Measurements from ENCODE around the gene UBAC1.

GRCh38 chr9:135974220-135974573 is 13.0 kb upstream of the UBAC1 start:
- TF ChIP-seq GLIS3 (CRISPR knock-in tag; IDR thresholded peaks at IDR 0.05) (no peak), ESRRG (CRISPR knock-in tag; IDR thresholded peaks at IDR 0.05) (no peak), TCF4 (CRISPR knock-in tag; IDR thresholded peaks at IDR 0.05; ENCODE audit: borderline replicate concordance) (no peak), SNAI2 (CRISPR knock-in tag; IDR thresholded peaks at IDR 0.05) (no peak), BACH2 (CRISPR knock-in tag; IDR thresholded peaks at IDR 0.05; ENCODE audit: borderline replicate concordance) (no peak), CREB5 (CRISPR knock-in tag; IDR thresholded peaks at IDR 0.05; ENCODE audit: low read depth) (no peak), TOX (CRISPR knock-in tag; IDR thresholded peaks at IDR 0.05; ENCODE audit: borderline replicate concordance) (no peak), PATZ1 (CRISPR knock-in tag; IDR thresholded peaks at IDR 0.05; ENCODE audit: borderline replicate concordance) (no peak), ZNF565 (CRISPR knock-in tag; conservative IDR thresholded peaks at IDR 0.05; ENCODE audit: low read depth) (no peak), ZC3H10 (CRISPR knock-in tag; IDR thresholded peaks at IDR 0.05) (no peak), ARNTL (CRISPR knock-in tag; IDR thresholded peaks at IDR 0.05; ENCODE audit: borderline replicate concordance, low read depth) (no peak), TSHZ2 (CRISPR knock-in tag; IDR thresholded peaks at IDR 0.05) (no peak), ZFP30 (CRISPR knock-in tag; IDR thresholded peaks at IDR 0.05) (no peak)

Measured in SK-N-SH treated with all-trans-retinoic acid at 6 μM for 48 hours (cell line).